ENCODE results near the gene LYRM7.

Gene LYRM7

DNA sequence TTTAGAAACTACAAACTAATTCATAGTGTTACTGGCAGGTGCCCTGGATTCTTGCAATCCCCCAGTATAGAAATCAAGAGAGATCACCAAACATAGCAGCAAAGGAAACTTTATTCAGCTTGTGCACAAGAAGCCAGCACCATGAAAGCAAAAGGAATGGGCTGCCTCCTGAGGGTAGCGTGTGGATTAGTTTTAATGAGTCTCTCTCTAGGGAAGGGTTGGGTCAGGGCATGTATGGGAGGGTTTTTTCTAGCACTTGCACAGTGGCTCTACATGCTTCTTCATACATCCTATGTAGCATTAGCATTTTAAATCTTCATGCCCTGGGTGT lies 38.4 kb downstream of the LYRM7 start:
- Histone ChIP-seq H3K9ac (ENCODE audit: low read depth, low read length) (no peak overlapping the region), H3K9me3 (replicated peaks; ENCODE audit: low read length) (no peaks in the 10 kb centered on the region), H3K4me2 (ENCODE audit: low read length) (no peak overlapping the region), H3K27me3 (ENCODE audit: control insufficient read depth, insufficient read depth, low read length) (no peaks in the 10 kb centered on the region), H3K36me3 (ENCODE audit: insufficient read depth, low read length) (no peaks in the 10 kb centered on the region), H3K4me3 (ENCODE audit: low read length) (no peak overlapping the region), H3K4me1 (ENCODE audit: control insufficient read depth, insufficient read depth, low read length) (no peaks in the 10 kb centered on the region)

DNA sequence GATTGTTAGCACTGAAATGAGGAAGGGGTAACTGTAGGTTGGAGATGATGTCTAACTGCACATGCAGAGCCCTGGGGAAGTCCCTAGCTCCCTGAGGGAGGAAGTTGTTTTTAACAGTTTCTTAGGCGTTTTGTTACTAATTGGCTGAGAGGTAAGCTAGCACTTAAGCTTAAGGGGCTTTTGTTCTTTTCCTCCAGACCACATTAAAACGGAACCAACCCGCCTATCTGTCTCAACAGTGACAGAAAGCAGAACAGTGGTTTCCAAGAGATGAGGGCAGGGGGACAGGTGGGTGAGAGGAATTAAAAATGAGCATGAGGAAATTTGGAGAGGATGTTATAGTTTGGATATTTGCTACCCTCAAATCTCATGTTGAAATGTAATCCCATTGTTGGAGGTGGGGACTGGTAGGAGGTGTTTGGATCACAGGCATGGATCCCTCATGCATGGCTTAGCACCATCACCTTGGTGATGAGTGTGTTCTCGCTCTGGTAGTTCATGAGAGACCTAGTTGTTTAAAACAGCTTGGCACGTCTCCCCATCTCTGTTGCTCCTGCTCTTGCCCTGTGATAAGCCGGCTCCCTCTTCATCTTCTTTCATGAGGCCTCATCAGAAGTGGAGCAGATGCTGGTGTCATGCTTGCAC lies 38.9 kb downstream of the LYRM7 start:
- Histone ChIP-seq H3K4me1 (ENCODE audit: control insufficient read depth, insufficient read depth, low read length) (no peaks in the 10 kb centered on the region), H3K9me3 (replicated peaks; ENCODE audit: low read length) (no peaks in the 10 kb centered on the region), H3K27me3 (ENCODE audit: control insufficient read depth, insufficient read depth, low read length) (no peaks in the 10 kb centered on the region), H3K9ac (ENCODE audit: low read depth, low read length) (no peak overlapping the region), H3K4me2 (ENCODE audit: low read length) (no peak overlapping the region), H3K36me3 (ENCODE audit: insufficient read depth, low read length) (no peaks in the 10 kb centered on the region), H3K4me3 (ENCODE audit: low read length) (no peak overlapping the region)

DNA sequence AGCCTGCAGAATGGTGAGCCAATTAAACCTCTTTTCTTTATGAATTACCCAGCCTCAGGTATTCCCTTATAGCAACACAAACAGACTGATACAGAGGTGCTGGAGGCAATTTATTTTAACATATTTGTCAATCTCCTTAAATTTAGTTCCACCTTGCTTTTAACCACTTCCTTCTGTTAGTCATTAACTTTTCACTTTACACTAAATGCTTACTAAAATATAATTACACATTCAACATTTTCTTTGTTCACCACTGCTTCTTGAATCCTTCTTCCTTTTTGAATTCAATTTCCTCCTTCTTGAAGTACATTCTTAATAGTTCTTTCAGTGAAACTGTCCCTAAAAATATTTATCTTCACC lies 39.4 kb downstream of the LYRM7 start:
- no peaks in the 10 kb centered on the region for H3K36me3 ChIP-seq (ENCODE audit: insufficient read depth, low read length)
- H3K4me2 ChIP-seq (ENCODE audit: low read length), result no peak overlapping the region
- H3K27me3 ChIP-seq (ENCODE audit: control insufficient read depth, insufficient read depth, low read length), result no peaks in the 10 kb centered on the region
- no peaks in the 10 kb centered on the region for H3K9me3 ChIP-seq (replicated peaks; ENCODE audit: low read length)
- no peak overlapping the region for H3K4me3 ChIP-seq (ENCODE audit: low read length)
- no peak overlapping the region for H3K9ac ChIP-seq (ENCODE audit: low read depth, low read length)
- no peaks in the 10 kb centered on the region for H3K4me1 ChIP-seq (ENCODE audit: control insufficient read depth, insufficient read depth, low read length)

- Histone ChIP-seq H3K9ac (ENCODE audit: low read depth, low read length) (no peak overlapping the region), H3K36me3 (ENCODE audit: insufficient read depth, low read length) (no peaks in the 10 kb centered on the region), H3K9me3 (replicated peaks; ENCODE audit: low read length) (no peaks in the 10 kb centered on the region), H3K27me3 (ENCODE audit: control insufficient read depth, insufficient read depth, low read length) (no peaks in the 10 kb centered on the region), H3K4me3 (ENCODE audit: low read length) (no peak overlapping the region), H3K4me2 (ENCODE audit: low read length) (no peak overlapping the region), H3K4me1 (ENCODE audit: control insufficient read depth, insufficient read depth, low read length) (no peaks in the 10 kb centered on the region)
These were observed 40.9 kb downstream of the LYRM7 start for GRCh38 chr5:131211669-131212068.

DNA sequence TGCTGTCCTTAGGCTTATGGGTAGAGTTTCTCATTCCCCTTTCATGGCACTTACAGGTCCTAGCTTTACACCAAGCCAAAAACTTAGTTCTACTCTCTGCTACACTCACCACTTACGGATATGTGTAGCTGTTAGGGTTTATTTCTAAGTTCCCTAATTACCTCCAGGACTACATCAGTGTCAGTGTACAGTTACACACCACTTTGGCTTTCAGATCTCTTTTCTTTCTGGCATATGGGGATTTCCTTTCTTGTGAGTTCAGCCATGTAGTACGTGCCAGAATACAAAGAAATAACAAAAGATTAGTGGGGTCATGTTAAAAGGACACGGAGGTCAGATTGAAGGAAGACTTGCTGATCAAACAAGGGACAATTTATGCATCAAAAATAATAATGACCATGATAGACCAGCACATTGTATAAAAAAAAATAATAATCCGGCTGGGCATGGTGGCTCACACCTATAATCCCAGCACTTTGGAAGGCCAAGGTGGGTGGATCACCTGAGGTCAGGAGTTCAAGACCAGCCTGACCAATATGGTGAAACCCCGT lies 41.8 kb downstream of the LYRM7 start:
- H3K4me3 ChIP-seq (ENCODE audit: low read length), result no peak overlapping the region
- no peaks in the 10 kb centered on the region for H3K27me3 ChIP-seq (ENCODE audit: control insufficient read depth, insufficient read depth, low read length)
- H3K4me1 ChIP-seq (ENCODE audit: control insufficient read depth, insufficient read depth, low read length), result no peaks in the 10 kb centered on the region
- no peak overlapping the region for H3K4me2 ChIP-seq (ENCODE audit: low read length)
- no peaks in the 10 kb centered on the region for H3K9me3 ChIP-seq (replicated peaks; ENCODE audit: low read length)
- no peak overlapping the region for H3K9ac ChIP-seq (ENCODE audit: low read depth, low read length)
- no peaks in the 10 kb centered on the region for H3K36me3 ChIP-seq (ENCODE audit: insufficient read depth, low read length)

- no peak overlapping the region for H3K4me2 ChIP-seq (ENCODE audit: low read length)
These were observed 44.0 kb downstream of the LYRM7 start for GRCh38 chr5:131214609-131215227.

GRCh38 chr5:131217791-131218190 lies 47.0 kb downstream of the LYRM7 start:
- no peak overlapping the region for H3K4me3 ChIP-seq (ENCODE audit: low read length)
- H3K4me2 ChIP-seq (ENCODE audit: low read length), result no peak overlapping the region
- H3K4me1 ChIP-seq (ENCODE audit: control insufficient read depth, insufficient read depth, low read length), result peaks cover 29% of the 10 kb centered on the region
- no peaks in the 10 kb centered on the region for H3K27me3 ChIP-seq (ENCODE audit: control insufficient read depth, insufficient read depth, low read length)
- no peak overlapping the region for H3K9ac ChIP-seq (ENCODE audit: low read depth, low read length)
- no peaks in the 10 kb centered on the region for H3K36me3 ChIP-seq (ENCODE audit: insufficient read depth, low read length)
- no peaks in the 10 kb centered on the region for H3K9me3 ChIP-seq (replicated peaks; ENCODE audit: low read length)

More at GRCh38 chr5:131214609-131215227, 44.0 kb downstream of the LYRM7 start:
- Histone ChIP-seq H3K9ac (ENCODE audit: low read depth, low read length) (no peak overlapping the region), H3K9me3 (replicated peaks; ENCODE audit: low read length) (no peaks in the 10 kb centered on the region), H3K27me3 (ENCODE audit: control insufficient read depth, insufficient read depth, low read length) (no peaks in the 10 kb centered on the region), H3K4me3 (ENCODE audit: low read length) (no peak overlapping the region), H3K4me1 (ENCODE audit: control insufficient read depth, insufficient read depth, low read length) (peaks cover 14% of the 10 kb centered on the region), H3K36me3 (ENCODE audit: insufficient read depth, low read length) (no peaks in the 10 kb centered on the region)

- Histone ChIP-seq H3K27me3 (ENCODE audit: control insufficient read depth, insufficient read depth, low read length) (no peaks in the 10 kb centered on the region), H3K36me3 (ENCODE audit: insufficient read depth, low read length) (no peaks in the 10 kb centered on the region), H3K9ac (ENCODE audit: low read depth, low read length) (no peak overlapping the region), H3K4me3 (ENCODE audit: low read length) (no peak overlapping the region), H3K9me3 (replicated peaks; ENCODE audit: low read length) (no peaks in the 10 kb centered on the region), H3K4me1 (ENCODE audit: control insufficient read depth, insufficient read depth, low read length) (peaks cover 29% of the 10 kb centered on the region), H3K4me2 (ENCODE audit: low read length) (no peak overlapping the region)
These were observed 47.6 kb downstream of the LYRM7 start for GRCh38 chr5:131218392-131218791.

DNA sequence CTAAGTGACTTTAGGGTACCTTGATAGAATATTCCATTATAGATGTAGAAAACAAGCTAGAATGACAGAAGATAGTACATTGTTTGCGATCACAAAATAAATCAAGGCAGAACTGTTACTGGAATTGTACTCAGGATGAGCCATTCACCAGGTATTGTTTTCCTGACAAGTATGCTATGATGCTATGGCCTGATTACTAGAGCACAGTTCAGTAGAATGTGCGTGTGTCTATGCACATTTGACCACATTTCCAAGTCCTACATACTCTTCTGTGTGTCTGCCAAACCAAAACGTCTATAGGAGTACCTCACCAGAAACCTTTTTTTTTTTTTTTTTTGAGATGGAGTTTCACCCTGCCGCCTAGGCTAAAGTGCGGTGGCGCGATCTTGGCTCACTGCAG lies 49.8 kb downstream of the LYRM7 start:
- H3K4me2 ChIP-seq (ENCODE audit: low read length), result no peak overlapping the region
- H3K4me3 ChIP-seq (ENCODE audit: low read length), result no peak overlapping the region
- H3K36me3 ChIP-seq (ENCODE audit: insufficient read depth, low read length), result no peaks in the 10 kb centered on the region
- no peaks in the 10 kb centered on the region for H3K27me3 ChIP-seq (ENCODE audit: control insufficient read depth, insufficient read depth, low read length)
- no peak overlapping the region for H3K9ac ChIP-seq (ENCODE audit: low read depth, low read length)
- H3K4me1 ChIP-seq (ENCODE audit: control insufficient read depth, insufficient read depth, low read length), result peaks cover 29% of the 10 kb centered on the region
- no peaks in the 10 kb centered on the region for H3K9me3 ChIP-seq (replicated peaks; ENCODE audit: low read length)

- Histone ChIP-seq H3K36me3 (ENCODE audit: insufficient read depth, low read length) (no peaks in the 10 kb centered on the region), H3K4me3 (ENCODE audit: low read length) (no peak overlapping the region), H3K9me3 (replicated peaks; ENCODE audit: low read length) (no peaks in the 10 kb centered on the region), H3K27me3 (ENCODE audit: control insufficient read depth, insufficient read depth, low read length) (no peaks in the 10 kb centered on the region), H3K4me1 (ENCODE audit: control insufficient read depth, insufficient read depth, low read length) (peaks cover 29% of the 10 kb centered on the region), H3K9ac (ENCODE audit: low read depth, low read length) (no peak overlapping the region), H3K4me2 (ENCODE audit: low read length) (no peak overlapping the region)
These were observed 50.4 kb downstream of the LYRM7 start for GRCh38 chr5:131221008-131221703.

DNA sequence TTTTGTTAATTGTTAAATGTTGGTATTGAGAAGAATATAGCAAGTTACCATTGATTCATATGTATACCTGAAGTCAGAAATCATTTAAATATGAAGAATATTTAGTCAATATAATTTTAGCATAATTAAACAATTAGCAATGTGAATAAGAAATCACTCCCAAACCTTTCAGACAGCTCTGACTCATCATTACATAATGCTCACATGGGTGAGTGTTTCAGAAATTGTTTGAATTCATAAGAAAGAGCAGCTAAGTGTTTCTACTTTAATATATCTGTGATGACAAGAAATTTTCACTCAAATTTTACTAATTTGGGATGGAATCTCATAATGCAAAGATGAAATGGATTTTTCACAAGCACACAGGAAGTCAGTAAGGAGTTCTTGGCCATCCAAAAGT lies 51.1 kb downstream of the LYRM7 start:
- H3K4me3 ChIP-seq (ENCODE audit: low read length), result no peak overlapping the region
- no peak overlapping the region for H3K9ac ChIP-seq (ENCODE audit: low read depth, low read length)
- no peak overlapping the region for H3K4me2 ChIP-seq (ENCODE audit: low read length)
- no peaks in the 10 kb centered on the region for H3K27me3 ChIP-seq (ENCODE audit: control insufficient read depth, insufficient read depth, low read length)
- peaks cover 29% of the 10 kb centered on the region for H3K4me1 ChIP-seq (ENCODE audit: control insufficient read depth, insufficient read depth, low read length)
- no peaks in the 10 kb centered on the region for H3K36me3 ChIP-seq (ENCODE audit: insufficient read depth, low read length)
- no peaks in the 10 kb centered on the region for H3K9me3 ChIP-seq (replicated peaks; ENCODE audit: low read length)

Data from skeletal muscle satellite cell (primary cell).